GM10847 (cell line): ENCODE results near the gene DNAJC1.

ENCODE experiments used
- POLR2A ChIP-seq: IDR thresholded peaks from 2 replicates; pipeline ENCODE4 v1.6.1; 2011; ENCODE audit not compliant: insufficient read length; ENCODE audit errors: extremely low read depth

The DNAJC1 gene

GRCh38 chr10:21943633-21944265 lies 59.8 kb downstream of the DNAJC1 start:
- no peak for TF ChIP-seq POLR2A

DNA sequence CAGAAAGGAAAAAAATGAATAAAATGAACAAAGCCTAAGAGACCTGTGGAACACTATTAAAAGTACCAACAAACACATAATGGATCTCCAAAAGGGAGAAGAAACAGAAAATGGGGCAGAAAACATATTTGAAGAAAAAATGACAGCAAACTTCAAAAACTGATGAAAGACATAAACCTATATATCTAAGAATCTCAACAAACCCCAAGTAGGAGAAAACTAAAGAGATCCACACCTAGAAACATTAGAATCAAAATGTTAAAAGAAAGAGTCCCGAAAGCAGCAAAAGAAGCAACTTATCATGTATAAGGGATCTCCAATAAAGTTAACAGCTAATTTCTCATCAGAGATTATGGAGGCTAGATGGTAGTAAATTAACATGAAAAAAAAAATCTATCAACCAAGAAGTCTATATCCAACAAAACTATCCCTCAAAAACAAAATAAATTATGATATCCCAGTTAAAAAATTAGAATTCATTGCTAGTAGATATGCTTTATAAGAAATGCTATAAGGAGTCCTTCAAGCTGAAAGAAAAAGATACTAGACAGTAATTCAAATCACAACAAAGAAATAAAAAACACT lies 68.0 kb downstream of the DNAJC1 start:
- no peak for TF ChIP-seq POLR2A

GRCh38 chr10:21934307-21934706 lies 69.2 kb downstream of the DNAJC1 start:
- TF ChIP-seq POLR2A, result no peak

DNA sequence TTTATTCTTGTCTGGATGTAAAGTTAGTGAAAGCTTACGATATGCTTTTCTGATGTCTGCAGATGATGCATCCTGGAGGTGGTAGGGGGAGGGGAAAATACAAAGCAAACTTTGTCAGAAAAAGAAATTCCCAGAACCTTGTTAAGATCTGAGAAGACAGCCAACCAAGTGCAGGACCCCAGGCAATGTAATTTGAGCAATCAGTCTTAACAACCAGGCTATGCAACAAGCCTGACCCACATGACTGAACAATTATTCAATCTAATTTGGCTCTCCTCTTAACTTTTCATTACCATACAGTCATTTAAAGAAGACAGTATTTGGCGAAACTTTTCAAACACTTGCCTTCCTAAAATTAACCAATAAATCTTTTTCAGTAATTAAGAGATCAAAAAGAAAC lies 74.5 kb downstream of the DNAJC1 start:
- no peak for TF ChIP-seq POLR2A

DNA sequence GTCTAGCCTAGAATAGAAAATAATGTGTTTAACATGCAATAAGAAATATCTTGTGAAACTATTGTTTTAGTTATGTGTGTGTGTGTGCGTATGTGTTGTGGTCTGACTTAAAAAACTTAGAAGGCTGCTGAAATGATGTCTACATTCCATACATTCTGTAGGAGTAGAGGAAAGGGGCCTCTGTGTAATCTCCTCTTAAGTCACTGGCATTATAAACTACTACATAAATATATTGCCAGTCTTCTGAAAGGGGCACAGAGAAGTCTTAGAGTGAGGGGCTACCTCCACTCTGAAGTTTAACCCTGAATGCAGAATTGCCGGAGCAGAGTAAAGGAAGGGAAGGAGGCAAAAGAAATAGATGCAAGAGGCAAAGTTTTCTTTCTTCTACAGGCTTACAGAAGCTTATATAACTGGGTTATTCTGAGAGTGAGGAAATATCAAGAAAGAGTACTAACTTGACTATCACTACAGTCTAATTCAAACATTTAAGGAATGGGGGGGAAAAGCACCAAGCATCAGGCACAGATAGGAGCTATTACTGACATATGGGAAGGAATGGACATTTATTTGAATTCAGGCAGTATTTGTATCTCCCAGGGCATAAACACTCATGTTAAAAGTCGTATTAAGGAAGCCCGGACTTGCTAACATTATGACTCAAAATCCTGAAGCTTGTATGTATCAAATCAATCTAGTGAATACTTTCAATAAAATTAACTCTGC lies 75.7 kb downstream of the DNAJC1 start:
- TF ChIP-seq POLR2A, result no peak

DNA sequence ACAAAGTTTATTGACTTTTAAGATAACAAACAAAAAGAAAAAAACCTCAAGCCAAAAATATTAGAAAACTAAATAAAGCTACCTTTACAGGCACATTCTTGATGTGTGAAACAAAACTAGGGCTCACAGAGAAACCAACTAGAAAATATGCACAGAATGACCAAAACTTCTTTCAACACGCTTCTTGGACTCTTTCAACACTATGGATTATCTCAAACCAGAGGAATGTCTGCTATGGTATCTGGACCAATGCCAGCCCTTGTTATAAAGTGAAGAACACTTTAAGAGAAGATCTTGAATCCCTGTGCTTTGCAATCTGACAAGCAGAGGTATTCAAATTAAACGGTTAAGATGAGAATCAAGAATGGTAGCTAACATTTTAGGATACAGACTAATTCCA lies 76.6 kb downstream of the DNAJC1 start:
- TF ChIP-seq POLR2A, result no peak

GRCh38 chr10:21926358-21926925 lies 77.1 kb downstream of the DNAJC1 start:
- TF ChIP-seq POLR2A, result no peak

GRCh38 chr10:21925851-21926250 lies 77.7 kb downstream of the DNAJC1 start:
- no peak for TF ChIP-seq POLR2A

DNA sequence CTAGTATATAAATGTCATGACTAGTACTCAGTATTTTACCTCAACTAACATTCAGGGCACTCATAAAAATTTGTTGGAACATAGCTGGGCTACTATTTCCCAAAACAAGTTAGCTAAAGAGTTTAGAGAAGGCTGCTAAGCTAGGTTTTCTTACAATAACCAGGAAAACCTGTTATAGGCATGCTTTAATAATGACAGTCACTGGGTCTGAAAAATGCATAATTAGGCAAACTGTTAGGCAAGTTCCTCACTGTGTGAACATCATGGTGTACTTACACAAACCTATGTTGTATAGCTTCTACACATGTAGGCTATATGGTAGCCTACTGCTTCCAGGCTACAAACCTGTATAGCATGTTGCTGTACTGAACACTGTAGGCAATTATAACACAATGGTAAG lies 79.0 kb downstream of the DNAJC1 start:
- no peak for TF ChIP-seq POLR2A

DNA sequence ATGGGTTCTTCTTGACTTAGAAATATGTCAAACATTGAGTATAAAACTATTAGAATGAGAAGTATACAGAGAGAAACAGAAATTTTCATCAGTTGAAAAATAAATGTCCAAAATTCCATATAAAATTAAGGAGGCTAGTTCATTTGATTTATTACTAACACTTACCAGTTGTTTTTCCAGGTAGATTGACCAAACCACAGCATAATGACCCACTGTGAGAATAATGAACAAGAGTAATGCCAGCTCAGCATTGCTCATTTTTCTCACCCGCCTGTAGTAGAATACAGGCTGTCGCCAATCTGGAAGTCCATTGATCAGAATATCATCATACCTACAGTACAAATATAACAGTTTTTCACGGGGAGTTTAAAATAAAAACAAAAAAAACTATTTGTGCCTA lies 82.9 kb downstream of the DNAJC1 start:
- TF ChIP-seq POLR2A, result no peak

DNA sequence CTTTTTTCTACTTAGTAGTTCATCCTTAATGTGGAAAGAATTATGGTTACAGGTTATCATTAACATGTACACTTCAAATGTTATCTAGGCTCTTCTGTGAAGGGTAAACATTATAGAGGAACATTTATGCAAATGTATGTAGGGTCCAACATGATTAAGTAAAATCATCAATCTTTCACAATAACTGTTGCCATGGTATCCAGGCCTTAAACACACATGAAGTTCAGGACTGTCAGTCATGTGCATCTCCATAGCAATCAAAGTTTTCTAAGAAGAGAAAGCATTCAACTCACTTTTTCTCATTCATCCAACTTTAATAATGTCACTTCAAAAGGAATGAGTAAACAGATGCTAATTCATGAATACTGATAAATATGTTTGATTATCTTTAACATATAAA lies 83.6 kb downstream of the DNAJC1 start:
- TF ChIP-seq POLR2A, result no peak

GRCh38 chr10:21919117-21919516 lies 84.4 kb downstream of the DNAJC1 start:
- TF ChIP-seq POLR2A, result no peak

- TF ChIP-seq POLR2A, result no peak
These were observed 90.9 kb downstream of the DNAJC1 start for GRCh38 chr10:21912625-21913024.

DNA sequence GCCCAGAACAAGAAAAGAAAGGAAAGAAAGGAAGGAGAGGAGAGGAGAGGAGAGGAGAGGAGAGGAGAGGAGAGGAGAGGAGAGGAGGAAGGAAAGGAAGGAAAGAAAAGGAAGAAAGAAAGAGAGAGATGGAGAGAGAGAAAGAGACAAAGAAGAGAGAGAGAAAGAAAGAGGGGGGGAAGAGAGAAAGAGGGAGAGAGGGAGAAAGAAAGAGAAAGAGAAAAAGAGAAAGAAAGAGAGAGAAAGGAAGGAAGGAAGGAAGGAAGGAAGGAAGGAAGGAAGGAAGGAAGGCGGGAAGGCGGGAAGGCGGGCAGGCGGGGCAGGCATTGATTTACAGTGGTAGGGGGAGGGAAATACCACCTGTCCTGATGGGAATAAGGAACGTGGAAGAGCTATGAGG lies 92.7 kb downstream of the DNAJC1 start:
- no peak for TF ChIP-seq POLR2A

DNA sequence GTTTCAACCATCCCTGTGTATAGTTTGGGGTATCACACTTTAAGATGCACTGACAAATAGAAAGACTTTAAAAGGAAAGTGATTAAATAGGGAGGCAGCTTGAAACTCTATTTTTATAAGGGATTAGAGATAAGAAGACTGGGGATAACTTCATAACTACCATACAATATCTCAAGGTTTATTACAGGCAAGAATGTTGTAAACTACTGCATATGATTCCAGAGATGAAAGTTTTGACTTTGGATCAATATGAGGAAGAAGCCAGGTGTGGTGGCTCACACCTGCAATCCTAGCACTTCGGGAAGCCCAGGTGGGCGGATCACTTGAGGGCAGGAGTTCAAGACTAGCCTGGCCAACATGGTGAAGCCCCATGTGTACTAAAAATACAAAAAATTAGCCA lies 96.1 kb downstream of the DNAJC1 start:
- TF ChIP-seq POLR2A, result no peak

- TF ChIP-seq POLR2A, result no peak
These were observed 98.6 kb downstream of the DNAJC1 start for GRCh38 chr10:21904930-21905329.

GRCh38 chr10:21899736-21900135 lies 103.8 kb downstream of the DNAJC1 start:
- no peak for TF ChIP-seq POLR2A

DNA sequence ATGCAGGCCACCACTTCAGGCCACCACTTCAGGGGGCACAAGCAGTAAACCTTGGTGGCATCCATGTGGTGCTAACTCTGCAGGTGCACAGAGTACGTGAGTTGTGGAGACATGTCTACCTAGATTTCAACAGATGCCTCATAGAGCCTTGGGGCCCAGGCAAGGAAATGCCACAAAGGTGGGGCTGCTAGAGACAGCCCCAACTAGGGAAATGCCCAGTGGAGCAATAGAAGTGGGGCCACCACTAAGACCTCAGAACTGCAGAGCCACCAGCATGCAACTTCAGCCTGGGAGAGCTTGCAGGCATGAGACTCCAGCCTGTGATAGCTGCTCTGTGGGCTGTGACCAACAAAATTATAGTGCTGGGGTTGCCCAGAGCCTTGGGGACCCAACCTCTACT lies 107.6 kb downstream of the DNAJC1 start:
- TF ChIP-seq POLR2A, result no peak
